Left colon (tissue), 2 donors: Measurements from ENCODE around the gene SLIT3. TPM values are rescaled to one million over a fixed set of nuclear protein-coding genes. Genes with fewer than 3 reads are reported as not detected.
"Not testable (repeated sequence)": the region's sequence is repeated elsewhere in the genome, so short reads cannot be mapped to it uniquely, and the experiment has no call there.

ENCODE experiments used
- ATAC-seq: fragments of 200-7000 bp; cut with Tn5 transposase; one replicate; pipeline ENCODE4 v1.9.1; 2020; ENCODE audit warnings: mild to moderate bottlenecking, moderate library complexity
- DNase-seq, 2 donors: peaks; one replicate each; pipeline ENCODE4 v3.0.0-alpha.2; 2020
- intact Hi-C, 2 donors: fragments of 100-400 bp; cut with DNase I in 1 of 2; cut with micrococcal nuclease in 1 of 2; formaldehyde crosslinking; loops; one replicate each; pipeline versions ENCODE4 v1.11.2 to v1.14.0; 2022; cut with DNase I, micrococcal nuclease
- total RNA-seq, 2 donors: library from RNA; stranded (reverse); fragmentation: NEBNext Ultra II Directional; extraction: Animal tissue kit (Norgen Biotek cat#: 25700); gene quantifications; one replicate each; pipeline ENCODE4 v1.2.1, GENCODE V29; 2021
- donor health status: DM: no; HTN: no; CAD: no.
- donor health status: DM: yes; HTN: yes; CAD: no.

SLIT3 gene
- total RNA-seq, 2 donors from 2014 or later: 6.1 to 15.7 TPM

DNA sequence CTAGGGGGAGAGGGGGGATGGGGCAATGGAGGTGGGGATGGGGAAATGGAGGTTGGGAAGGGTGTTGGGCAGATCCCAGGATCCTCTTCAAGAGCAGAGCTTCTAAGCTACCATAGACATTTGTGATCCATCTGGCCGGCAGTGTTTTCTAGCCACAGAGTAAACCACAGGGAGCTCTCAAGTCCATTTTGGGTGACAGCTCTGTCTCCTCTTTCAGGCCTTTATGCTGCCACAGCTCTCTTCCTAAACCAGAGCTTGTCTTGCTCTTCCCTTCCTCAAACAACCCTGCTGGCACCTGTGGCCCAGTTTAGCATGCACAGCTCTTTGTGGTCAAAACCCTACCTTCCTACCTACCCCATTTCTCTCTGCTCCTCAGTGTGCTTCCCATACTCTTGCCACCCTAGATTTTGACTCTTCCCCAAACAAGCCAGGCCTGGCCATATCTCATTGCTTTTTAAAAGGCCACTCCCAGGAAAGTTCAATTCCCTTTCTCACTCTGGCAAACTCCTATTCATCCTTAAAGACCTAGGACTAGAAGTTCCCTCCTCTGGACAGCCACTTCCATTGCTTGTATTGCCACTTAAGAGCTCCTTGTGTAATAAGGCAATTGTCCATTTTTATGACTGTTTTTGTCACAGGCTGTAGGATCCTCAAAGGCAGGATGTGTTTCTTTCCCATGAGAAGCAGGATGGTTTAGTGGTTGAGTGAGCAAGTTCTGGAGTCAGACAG lies 637.5 kb downstream of the SLIT3 start:
- DNase-seq (no peak), ATAC-seq (peak; percentile 23)
- intact Hi-C loops: no loop called here

DNA sequence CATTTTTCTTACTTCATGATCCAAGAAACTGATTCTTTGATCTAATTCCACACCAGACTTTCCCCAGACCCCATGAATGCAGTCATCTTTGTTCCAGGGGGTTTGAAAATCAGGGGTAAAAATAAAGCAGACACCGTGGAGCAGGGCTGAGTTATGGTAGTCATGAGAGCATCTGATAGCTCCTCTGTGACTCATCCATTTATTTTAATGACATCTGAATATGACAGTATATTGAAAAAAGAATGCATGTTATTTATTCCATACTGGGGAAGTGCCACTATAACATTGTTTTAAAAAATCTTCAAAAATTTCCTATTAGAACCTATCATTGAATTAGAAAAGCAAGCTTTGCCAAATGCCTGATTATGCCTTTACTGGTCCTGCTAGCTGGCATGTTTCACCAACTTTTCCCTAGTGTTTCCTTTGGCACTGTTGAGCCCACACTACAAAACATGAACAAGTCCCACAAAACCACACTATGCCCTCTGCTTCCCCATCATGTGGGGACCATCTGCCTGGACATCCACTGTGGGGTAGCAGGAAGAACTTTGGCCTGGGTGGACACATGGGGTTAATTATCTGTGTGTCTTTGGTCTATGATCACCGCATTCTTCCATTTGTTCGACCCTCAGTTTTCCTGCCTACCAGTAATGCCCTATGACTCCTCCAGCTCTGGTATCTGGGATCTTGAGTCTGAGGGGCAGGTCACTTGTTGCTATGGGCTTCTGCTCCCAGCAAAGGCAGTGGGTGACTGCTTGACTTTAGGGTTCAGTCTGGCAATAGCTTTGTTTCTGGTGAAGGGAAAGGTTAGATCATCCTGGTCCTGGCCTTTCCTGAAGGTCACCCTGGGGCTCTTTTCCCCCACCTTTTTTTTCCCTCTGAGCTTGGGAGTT lies 639.1 kb downstream of the SLIT3 start:
- no peak for ATAC-seq
- DNase-seq: no peak
- intact Hi-C loops: no loop called here

DNA sequence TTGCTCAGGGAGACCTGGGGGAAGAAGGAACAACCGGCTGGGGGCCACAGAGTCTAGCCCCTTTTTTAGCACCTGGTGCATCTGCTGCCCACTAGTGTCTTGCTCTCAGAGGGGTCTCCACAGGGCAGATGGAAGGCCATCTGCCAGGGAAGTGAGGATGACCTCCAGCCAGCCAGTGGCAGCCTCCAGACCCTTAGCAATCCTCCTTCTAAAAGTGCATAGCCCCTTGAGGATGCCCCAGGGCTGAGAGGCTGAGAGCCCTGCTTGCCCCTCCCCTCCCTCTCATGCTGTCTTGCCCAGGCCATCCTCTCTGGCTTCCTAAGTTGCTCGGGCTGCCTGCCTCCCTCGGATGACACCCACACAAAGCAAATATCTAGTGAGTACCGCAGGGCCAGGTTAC lies 640.2 kb downstream of the SLIT3 start:
- no peak for ATAC-seq
- intact Hi-C loops: no loop called here
- DNase-seq: no peak

DNA sequence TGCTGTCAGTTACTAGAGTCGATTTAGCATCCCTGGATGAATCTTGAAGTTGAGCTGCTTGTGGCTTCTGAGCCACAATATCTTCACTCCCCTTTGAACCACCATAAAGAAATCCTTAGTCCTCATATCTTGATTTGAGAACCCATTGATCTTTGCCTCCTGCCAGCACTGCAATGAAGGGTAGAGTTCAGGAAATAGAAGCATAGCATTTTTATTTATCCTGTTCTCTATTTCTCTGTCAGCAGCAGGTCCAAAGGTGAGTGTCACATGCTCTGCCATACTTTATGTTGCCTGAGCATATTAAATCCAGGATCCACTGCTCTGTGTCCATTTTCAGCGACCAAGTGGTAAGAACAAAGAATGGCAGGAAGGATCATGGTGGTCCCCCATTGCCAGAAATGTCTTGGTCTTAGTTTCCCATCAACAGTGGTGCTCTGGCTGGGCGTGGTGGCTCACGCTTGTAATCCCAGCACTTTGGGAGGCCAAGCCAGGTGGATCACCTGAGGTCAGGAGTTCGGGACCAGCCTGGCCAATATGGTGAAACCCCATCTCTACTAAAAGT lies 641.6 kb downstream of the SLIT3 start:
- intact Hi-C loops: no loop called here
- peak; percentile 72 for ATAC-seq

DNA sequence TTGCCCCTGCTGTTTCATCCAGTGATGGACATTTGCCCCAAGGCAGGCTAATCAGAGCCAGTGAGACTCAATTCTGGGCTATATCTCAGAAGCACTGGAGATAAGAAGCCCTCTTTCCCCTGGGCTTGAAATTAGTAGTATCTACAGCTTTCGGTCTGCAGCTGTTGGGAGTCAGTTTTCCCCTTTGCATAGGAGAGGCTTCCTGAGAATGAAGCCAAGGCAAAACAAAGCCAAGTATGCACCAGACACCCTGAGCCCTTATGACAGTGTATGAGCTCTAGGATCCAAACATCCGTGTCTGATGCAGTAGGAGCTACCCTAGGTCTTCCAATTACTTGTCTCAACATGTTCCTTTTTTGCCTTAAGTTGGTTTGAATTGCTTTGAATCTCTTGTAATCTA lies 642.5 kb downstream of the SLIT3 start:
- DNase-seq (no peak), ATAC-seq (no peak)
- intact Hi-C loops: no loop called here

More for the DNA sequence above, 641.6 kb downstream of the SLIT3 start:
- DNase-seq: peak; percentile 48 to 58

DNA sequence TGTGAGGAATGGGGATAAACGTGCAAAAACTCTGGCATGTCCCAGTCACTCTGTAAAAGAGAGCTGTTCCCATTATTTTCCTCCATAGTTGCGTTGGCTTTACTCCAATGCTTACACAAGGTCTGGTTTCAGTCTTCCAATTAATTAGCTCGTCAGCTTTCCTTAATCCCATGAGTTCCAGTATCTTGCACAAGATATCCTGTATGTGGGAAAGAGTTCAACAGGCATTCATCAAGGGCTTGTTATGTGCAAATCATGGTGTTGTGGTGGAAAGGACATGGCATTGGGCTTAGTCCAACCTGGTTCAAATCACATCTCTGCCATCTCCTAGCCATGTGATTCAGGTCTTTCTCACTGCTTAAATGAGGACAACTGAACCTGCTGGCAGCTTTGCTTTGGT lies 644.3 kb downstream of the SLIT3 start:
- intact Hi-C loops: no loop called here
- DNase-seq: no peak
- peak; percentile 19 for ATAC-seq

DNA sequence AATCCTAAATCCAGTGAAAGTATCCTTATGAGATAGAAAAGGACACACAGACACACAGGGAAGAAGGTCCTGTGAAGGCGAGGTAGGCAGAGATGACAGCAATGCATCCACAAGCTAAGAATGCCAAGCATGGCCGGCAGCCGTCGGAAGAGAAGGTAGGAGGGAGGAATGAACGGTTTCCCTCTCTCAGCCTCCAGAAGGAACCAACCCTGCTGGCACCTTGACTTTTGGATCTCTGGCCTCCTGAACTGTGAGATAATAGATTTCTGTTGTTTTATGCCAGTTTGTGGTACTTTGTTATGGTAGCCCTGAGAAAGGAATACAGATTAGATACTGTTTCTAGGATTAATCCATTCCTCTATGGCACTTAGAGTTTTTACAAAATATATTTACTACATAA lies 645.6 kb downstream of the SLIT3 start:
- no peak for DNase-seq
- intact Hi-C loops: no loop called here
- ATAC-seq: no peak

DNA sequence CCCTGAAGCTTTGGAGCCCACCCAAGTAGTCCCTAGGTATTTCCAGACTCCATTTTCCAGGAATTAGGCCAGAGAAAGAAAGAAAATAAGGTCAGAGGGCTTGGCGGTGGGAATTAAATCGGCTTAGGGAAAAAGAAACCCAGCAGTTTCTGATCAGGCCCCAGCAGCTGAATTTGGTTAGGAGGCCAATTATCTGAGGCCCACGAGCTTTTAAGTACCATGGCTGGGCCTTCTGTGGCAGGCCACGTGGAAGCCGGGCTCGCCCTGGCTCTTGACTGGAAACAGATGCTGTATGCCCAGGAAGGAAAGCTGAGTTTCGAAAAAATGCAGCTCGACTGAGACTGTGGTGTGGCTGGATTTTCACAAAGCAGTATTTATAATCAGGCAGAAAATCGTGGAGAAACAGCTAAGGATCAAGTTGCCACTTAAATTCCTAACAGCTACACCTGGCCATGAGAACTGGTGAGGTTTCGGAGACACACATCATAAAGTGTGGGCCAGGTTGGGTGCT lies 646.7 kb downstream of the SLIT3 start:
- ATAC-seq (no peak), DNase-seq (no peak)

DNA sequence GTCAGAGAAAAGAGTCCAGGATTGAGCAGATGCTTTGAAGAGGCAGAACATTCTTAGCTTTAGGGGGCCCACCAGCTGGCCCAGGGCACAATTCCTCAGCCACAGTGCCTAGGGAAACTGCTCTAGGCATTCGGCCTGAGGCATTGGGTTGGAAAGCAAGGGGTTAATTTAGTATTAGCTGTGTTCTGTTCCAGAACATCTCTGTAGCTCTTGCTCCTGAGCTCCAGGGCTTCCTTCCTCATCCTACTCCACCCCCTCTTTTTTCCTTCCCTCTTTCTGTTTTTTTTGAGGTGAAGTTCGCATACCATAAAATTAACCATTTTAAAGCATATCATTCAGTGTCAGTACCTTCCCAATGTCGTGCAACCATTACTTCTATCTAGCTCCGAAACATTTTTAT lies 647.3 kb downstream of the SLIT3 start:
- DNase-seq (no peak), ATAC-seq (no peak)
- intact Hi-C loops: no loop called here

More for the DNA sequence above, 646.7 kb downstream of the SLIT3 start:
- intact Hi-C loops: no loop called here

DNA sequence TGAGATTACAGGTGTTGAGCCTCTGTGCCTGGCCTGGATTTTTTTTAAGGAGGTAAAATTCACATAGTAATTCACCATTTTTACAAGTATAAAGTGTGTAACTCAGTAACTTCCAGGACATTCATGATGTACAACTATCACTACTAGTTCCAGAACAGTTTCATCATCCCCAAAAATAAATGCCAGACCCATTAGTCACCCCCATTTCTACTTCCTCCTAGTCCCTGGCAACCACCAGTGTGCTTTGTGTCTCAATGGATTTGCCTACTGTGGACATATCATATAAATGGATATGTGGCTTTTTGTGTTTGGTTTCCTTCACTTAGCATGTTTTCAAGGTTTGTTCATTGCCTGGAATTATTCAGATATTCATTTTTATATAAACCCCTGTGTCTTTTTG lies 649.3 kb downstream of the SLIT3 start:
- intact Hi-C loops: no loop called here
- DNase-seq (no peak), ATAC-seq (no peak)

DNA sequence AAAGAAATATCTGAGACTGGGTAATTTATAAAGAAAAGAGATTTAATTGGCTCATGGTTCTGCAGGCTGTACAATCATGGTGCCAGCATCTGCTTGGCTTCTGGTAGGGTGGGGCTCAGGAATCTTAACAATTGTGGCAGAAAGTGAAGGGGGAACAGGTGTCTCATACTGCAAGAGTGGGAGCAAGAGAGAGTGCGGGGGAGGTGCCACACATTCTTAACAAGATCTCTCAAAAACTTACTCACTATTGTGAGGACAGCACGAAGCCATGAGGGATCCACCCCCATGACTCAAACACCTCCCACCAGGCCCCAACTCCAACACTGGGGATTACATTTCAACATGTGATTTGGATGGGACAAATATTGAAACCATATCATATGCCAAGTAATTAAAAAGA lies 651.6 kb downstream of the SLIT3 start:
- ATAC-seq: no peak
- DNase-seq: no peak
- intact Hi-C loops: no loop called here

DNA sequence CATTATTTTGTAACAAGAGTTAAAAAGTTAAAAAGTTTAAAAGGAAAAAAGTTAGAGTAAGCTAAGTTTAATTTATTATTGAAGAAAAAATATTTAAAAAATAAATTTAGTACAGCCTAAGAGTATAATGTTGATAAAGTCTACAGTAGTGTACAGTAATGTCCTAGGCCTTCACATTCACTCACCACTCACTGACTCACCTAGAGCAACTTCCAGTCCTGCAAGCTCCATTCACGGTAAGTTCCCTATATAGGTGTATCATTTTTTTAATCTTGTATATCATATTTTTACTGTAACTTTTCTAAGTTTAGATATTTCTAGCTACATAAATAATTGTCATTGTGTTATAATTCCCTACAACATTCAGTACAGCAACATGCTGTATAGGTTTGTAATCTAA lies 652.4 kb downstream of the SLIT3 start:
- intact Hi-C loops: no loop called here
- DNase-seq: no peak
- ATAC-seq: no peak

DNA sequence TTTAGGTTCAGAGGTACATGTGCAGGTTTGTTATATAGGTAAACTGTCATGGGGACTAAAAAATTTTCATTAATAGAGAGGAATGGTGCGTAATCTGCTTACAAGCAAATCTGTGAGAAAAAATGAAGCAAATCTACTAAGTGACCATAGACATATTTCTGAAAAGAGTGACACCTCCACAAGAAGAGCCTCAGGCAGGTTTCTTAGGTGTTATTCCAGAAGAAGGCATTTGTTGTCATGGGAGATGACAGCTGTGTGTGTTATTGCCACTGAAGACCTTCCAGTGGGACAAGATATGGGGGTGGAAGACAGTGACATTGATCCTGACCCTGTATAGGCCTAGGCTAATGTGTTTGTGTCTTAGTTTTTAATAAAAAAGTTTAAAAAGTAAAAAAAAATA lies 652.9 kb downstream of the SLIT3 start:
- intact Hi-C loops: no loop called here
- ATAC-seq: no peak
- no peak for DNase-seq

DNA sequence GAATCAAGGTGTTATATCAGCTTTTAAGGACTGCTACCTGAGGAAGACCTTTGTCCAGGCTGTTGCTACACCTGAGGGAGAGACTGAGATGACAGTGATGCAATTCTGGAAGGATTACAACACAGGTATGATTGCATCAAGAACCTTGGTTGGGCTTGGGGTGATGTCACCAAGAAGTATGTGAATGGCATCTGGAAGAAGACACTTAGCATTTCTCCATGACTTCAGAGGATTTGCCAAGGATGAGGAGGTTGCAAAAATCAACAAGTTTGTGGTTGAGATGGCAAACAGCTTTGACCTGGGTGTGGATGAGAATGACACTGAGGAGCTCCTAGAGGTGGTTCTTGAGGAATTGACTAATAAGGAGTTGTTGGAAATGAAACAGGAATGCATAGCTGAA lies 653.9 kb downstream of the SLIT3 start:
- peak; percentile 80 for ATAC-seq
- DNase-seq: no peak
- intact Hi-C loops: no loop called here

DNA sequence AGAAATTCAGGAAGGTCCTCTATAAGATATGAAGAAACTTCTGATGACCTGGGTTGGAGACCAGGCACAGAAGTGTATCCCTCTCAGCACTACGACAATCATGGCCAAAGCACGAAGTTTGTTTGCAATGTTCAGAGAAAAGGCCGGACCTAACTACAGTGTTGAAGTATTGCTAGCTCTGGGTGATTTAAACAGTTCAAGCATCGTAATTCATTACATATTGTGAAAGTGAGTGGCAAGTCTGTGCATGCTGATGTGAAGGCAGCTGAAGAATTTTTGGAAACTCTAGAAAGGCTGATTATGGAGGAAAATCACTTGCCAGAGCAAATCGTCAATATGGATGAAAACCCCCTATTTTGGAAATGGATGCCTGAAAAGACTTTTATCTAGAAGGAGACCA lies 654.6 kb downstream of the SLIT3 start:
- intact Hi-C loops: no loop called here
- ATAC-seq (no peak), DNase-seq (no peak)

DNA sequence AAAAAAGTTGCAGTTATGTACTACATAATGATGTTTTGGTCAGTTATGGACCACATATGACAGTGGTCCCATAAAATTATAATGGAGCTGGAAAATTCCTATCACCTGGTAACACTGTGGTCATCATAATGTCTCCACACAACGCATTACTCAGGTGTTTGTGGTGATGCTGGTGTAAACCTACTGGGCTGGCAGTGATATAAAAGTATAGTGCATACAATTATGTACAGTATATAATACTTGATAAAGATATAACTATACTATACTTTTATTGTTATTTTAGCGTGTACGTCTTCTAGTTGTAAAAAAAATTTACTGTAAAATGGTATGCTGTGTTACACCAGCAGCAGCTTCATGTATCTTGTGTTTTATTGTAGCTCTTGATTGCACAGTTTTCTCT lies 655.7 kb downstream of the SLIT3 start:
- DNase-seq: no peak
- peak; percentile 87 for ATAC-seq
- intact Hi-C loops: no loop called here

DNA sequence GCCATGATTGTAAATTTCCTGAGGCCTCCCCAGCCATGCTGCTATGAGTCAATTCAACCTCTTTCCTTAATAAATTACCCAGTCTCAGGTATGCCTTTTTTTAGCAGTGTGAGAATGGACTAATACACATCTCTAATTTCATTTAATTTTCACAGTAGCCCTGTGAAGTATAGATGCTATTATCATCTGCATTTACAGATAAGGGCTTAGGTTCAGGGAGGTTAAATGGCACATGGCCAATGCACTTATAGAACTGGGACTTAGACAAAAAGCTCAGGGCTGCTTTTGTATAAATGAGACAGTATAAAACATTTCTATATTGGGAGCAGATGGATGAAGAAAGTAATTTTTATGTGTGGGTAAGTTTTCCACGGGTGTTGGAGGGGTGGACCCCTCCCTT lies 658.9 kb downstream of the SLIT3 start:
- DNase-seq (no peak), ATAC-seq (no peak)
- intact Hi-C loops: no loop called here

DNA sequence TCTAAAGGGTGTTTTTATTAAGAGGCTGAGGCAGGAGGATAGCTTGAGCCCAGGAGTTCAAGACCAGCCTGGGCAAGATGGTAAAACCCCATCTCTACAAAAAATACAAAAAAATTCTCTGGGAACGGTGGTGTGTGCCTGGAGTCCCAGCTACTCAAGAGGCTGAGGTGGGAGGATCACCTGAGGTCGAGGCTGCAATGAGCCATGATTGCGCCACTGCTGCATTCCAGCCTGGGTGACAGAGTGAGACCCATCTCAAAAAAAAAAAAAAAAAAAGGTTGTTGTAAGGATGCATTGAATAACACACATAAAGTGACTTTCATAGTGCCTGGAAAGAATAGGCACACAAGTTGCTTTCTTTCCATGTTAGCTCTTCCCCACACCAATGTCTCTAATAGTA lies 662.1 kb downstream of the SLIT3 start:
- ATAC-seq, DNase-seq, intact Hi-C loops: not testable (repeated sequence)

DNA sequence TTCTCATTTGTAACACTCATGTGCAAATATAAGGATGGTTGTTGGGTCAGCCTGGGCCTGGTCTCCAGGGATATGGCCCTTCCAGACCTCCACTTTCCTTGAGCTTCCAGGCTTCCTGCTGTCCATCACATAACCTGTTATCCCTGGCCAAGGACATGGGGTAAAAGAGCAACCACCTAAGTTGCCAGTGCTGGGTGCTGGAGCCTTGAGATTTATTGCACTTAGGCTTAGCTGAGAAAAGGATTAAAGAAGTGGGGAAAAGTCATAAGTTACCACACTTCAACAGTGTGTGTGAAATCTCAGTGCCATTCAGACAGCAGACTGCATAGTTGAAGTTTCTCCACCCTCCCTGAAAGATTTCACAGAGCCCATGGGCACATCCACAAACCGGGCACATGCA lies 663.1 kb downstream of the SLIT3 start:
- DNase-seq (no peak), ATAC-seq (no peak)
- intact Hi-C loops: no loop called here

DNA sequence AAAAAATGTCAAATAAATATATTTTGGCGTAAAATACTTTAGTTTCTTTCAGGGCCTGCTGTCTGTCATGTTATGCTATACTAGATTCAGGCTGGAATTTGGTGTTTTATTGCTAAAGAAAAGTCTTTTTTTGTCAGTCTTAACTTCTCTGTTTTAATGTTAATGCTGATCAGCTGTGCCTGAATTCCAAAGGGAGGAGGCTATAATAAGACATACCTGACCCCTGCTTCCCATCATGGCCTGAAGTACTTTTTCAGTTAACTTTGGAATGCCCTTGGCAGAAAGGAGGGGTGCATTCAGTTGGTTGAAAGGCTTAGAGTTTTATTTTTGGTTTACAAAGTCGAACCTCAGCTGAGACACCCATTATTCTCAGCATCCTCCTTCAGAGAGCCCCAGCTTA lies 663.7 kb downstream of the SLIT3 start:
- no peak for DNase-seq
- no peak for ATAC-seq
- intact Hi-C loops: no loop called here
